ENCODE measurements around the gene ZNRD2. TPM values are rescaled to one million over a fixed set of nuclear protein-coding genes. Genes with fewer than 3 reads are reported as not detected.
A peak's percentile ranks its signal among the peaks of the same experiment; 100 is the strongest.

The ZNRD2 gene
- total RNA-seq, 1 donor from 2014 or later = 40.9 TPM

- H3K9me3 Mint-ChIP-seq = no peaks in the 10 kb centered on the region
- ATAC-seq (ENCODE audit: low read depth) (no peak), DNase-seq (no peak)
- no peak overlapping the region for H3K4me3 Mint-ChIP-seq
- H3K36me3 Mint-ChIP-seq (ENCODE audit: low read depth) = peaks cover 48% of the 10 kb centered on the region
- TF ChIP-seq CTCF (IDR thresholded peaks at IDR 0.05) = no peak
- H3K27me3 Mint-ChIP-seq = no peaks in the 10 kb centered on the region
- ChIA-PET POLR2A (interaction anchor here (0.7 to 11.1 kb wide), 7 partner anchors 10 to 110 kb away, joined by 5 to 239 read pairs (median 21); partner anchors contain the start of genes EHBP1L1, FAM89B and ZNRD2), CTCF (interaction anchor here (0.7 to 5.9 kb wide), 5 partner anchors 10 to 46 kb away, joined by 3 to 52 read pairs (median 4); partner anchors contain the start of gene FAM89B)
- H3K4me1 Mint-ChIP-seq = peaks cover 45% of the 10 kb centered on the region
- peak overlapping the region; percentile 96 for H3K27ac Mint-ChIP-seq
- intact Hi-C loops (cut with micrococcal nuclease) = loop anchor here (5.0 kb wide), 1 partner anchor 204 kb away; the partner anchor contains the start of gene SLC25A45
Measured at GRCh38 chr11:65586676-65587075, 16.4 kb downstream of the ZNRD2 start.

- H3K9me3 Mint-ChIP-seq = no peaks in the 10 kb centered on the region
- peak; percentile 38 for TF ChIP-seq CTCF (IDR thresholded peaks at IDR 0.05)
- peaks cover 34% of the 10 kb centered on the region for H3K36me3 Mint-ChIP-seq (ENCODE audit: low read depth)
- ATAC-seq (ENCODE audit: low read depth) (peak; percentile 80), DNase-seq (peak; percentile 76)
- ChIA-PET CTCF (interaction anchor here (0.6 to 5.9 kb wide), 13 partner anchors 9 to 273 kb away, joined by 3 to 67 read pairs (median 4); partner anchors contain the start of genes EHBP1L1, FAM89B and ZNRD2), POLR2A (interaction anchor here (0.5 to 11.1 kb wide), 28 partner anchors 8 to 1872 kb away, joined by 3 to 239 read pairs (median 4); partner anchors contain the start of genes EHBP1L1, FAM89B, MALAT1 and MAP3K11)
- peaks cover 44% of the 10 kb centered on the region for H3K4me1 Mint-ChIP-seq
- no peaks in the 10 kb centered on the region for H3K27me3 Mint-ChIP-seq
- H3K27ac Mint-ChIP-seq = peak overlapping the region; percentile 96
- H3K4me3 Mint-ChIP-seq = peak overlapping the region; percentile 70
- intact Hi-C loops (cut with micrococcal nuclease) = loop anchor here (1.0 to 5.0 kb wide), 4 partner anchors 14 to 206 kb away; partner anchors contain the start of genes MAP3K11 and SLC25A45
Measured at GRCh38 chr11:65588199-65589054, 18.1 kb downstream of the ZNRD2 start.

GRCh38 chr11:65589444-65590239 is 19.4 kb downstream of the ZNRD2 start:
- ATAC-seq (ENCODE audit: low read depth) = peak; percentile 41
- H3K4me3 Mint-ChIP-seq = no peak overlapping the region
- intact Hi-C loops (cut with micrococcal nuclease) = loop anchor here (5.0 kb wide), 1 partner anchor 207 kb away; the partner anchor contains the start of gene SLC25A45

GRCh38 chr11:65590240-65590738 is 20.0 kb downstream of the ZNRD2 start:
- no peak for TF ChIP-seq CTCF (IDR thresholded peaks at IDR 0.05)
- H3K4me1 Mint-ChIP-seq = peaks cover 47% of the 10 kb centered on the region
- H3K27ac Mint-ChIP-seq = peak overlapping the region; percentile 47
- no peak for ATAC-seq (ENCODE audit: low read depth)
- H3K36me3 Mint-ChIP-seq (ENCODE audit: low read depth) = peaks cover 27% of the 10 kb centered on the region
- no peak for DNase-seq
- H3K27me3 Mint-ChIP-seq = no peaks in the 10 kb centered on the region
- intact Hi-C loops (cut with micrococcal nuclease) = no loop called here
- POLR2A ChIA-PET = interaction anchor here (0.8 to 11.1 kb wide), 12 partner anchors 14 to 257 kb away, joined by 3 to 239 read pairs (median 6); partner anchors contain the start of genes DPF2, EHBP1L1, FAM89B and MALAT1
- no peak overlapping the region for H3K4me3 Mint-ChIP-seq
- H3K9me3 Mint-ChIP-seq = no peaks in the 10 kb centered on the region
- CTCF ChIA-PET = interaction anchor here (0.8 to 5.9 kb wide), 6 partner anchors 14 to 49 kb away, joined by 3 to 67 read pairs (median 29); partner anchors contain the start of genes EHBP1L1, FAM89B and ZNRD2

More at GRCh38 chr11:65589444-65590239, 19.4 kb downstream of the ZNRD2 start:
- H3K27ac Mint-ChIP-seq = peak overlapping the region; percentile 96
- H3K27me3 Mint-ChIP-seq = no peaks in the 10 kb centered on the region
- CTCF ChIA-PET = interaction anchor here (0.8 to 5.9 kb wide), 7 partner anchors 13 to 54 kb away, joined by 3 to 67 read pairs (median 13); partner anchors contain the start of genes EHBP1L1, FAM89B and ZNRD2
- peaks cover 43% of the 10 kb centered on the region for H3K4me1 Mint-ChIP-seq
- H3K9me3 Mint-ChIP-seq = no peaks in the 10 kb centered on the region
- DNase-seq = no peak
- no peak for TF ChIP-seq CTCF (IDR thresholded peaks at IDR 0.05)
- peaks cover 27% of the 10 kb centered on the region for H3K36me3 Mint-ChIP-seq (ENCODE audit: low read depth)
- POLR2A ChIA-PET = interaction anchor here (0.6 to 11.1 kb wide), 15 partner anchors 13 to 389 kb away, joined by 3 to 239 read pairs (median 6); partner anchors contain the start of genes DPF2, EHBP1L1, FAM89B and MALAT1
